LNCAP (cell line): Measurements from ENCODE around the gene PDE1C.

Experiments used
- TF ChIP-seq, protein P1 (sequence below): fragments of 450-650 bp; IDR thresholded peaks from 2 replicates; pipeline ENCODE4 v1.5.1; 2017; ENCODE audit warnings: mild to moderate bottlenecking

The PDE1C gene

GRCh38 chr7:32089678-32090077 lies 19.5 kb upstream of the PDE1C start:
- TF ChIP-seq, protein P1, sequence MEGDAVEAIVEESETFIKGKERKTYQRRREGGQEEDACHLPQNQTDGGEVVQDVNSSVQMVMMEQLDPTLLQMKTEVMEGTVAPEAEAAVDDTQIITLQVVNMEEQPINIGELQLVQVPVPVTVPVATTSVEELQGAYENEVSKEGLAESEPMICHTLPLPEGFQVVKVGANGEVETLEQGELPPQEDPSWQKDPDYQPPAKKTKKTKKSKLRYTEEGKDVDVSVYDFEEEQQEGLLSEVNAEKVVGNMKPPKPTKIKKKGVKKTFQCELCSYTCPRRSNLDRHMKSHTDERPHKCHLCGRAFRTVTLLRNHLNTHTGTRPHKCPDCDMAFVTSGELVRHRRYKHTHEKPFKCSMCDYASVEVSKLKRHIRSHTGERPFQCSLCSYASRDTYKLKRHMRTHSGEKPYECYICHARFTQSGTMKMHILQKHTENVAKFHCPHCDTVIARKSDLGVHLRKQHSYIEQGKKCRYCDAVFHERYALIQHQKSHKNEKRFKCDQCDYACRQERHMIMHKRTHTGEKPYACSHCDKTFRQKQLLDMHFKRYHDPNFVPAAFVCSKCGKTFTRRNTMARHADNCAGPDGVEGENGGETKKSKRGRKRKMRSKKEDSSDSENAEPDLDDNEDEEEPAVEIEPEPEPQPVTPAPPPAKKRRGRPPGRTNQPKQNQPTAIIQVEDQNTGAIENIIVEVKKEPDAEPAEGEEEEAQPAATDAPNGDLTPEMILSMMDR, result no peak

- TF ChIP-seq, protein P1, result no peak
These were observed 19.0 kb upstream of the PDE1C start for GRCh38 chr7:32089256-32089655.

DNA sequence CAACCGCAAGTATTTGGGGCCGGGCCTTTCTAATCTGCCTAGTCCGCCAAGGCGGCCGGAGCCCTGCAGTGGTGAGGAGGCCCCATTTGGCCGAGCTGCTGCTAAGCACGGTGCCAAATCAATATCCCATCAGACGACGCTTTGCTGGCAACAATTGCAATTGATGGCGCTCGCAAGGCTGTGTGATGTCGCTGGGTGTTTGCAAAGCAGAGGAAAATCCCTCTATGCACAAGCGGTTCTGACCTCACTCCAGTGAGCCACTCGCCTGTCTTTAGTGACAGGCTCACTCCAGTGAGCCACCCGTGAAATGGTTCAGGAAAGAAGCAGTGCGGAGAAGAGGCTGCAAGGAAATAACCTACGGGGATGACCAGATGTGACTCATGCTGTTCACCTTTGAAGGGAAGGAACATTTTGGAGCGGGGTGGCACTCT lies 18.3 kb upstream of the PDE1C start:
- TF ChIP-seq, protein P1, result no peak

GRCh38 chr7:32079510-32079909 lies 9.3 kb upstream of the PDE1C start:
- TF ChIP-seq, protein P1, result no peak

- TF ChIP-seq, protein P1, result no peak
These were observed 8.6 kb upstream of the PDE1C start for GRCh38 chr7:32078824-32079223.

- TF ChIP-seq, protein P1, result no peak
These were observed 7.6 kb upstream of the PDE1C start for GRCh38 chr7:32077806-32078205.

- TF ChIP-seq, protein P1, result no peak
These were observed 5.4 kb upstream of the PDE1C start for GRCh38 chr7:32075612-32076011.
